KMS-11 (cell line): ENCODE results near the gene DSE.

ENCODE experiments used
- H2AFZ ChIP-seq: fragments of 200-600 bp; sonication (generic); 2 replicates; pipeline ENCODE4 v1.6.1; 2016; ENCODE audit warnings: antibody characterized with exemption, mixed run types, low read depth
- H3K27ac ChIP-seq: fragments of 200-600 bp; sonication (generic); 2 replicates; pipeline ENCODE4 v1.6.1; 2016; ENCODE audit warnings: mild to moderate bottlenecking, mixed run types
- H3K27me3 ChIP-seq: fragments of 200-600 bp; sonication (generic); 2 replicates; pipeline ENCODE4 v1.6.1; 2017; ENCODE audit warnings: mild to moderate bottlenecking, low read depth, mixed run types, moderate library complexity; ENCODE audit not compliant: insufficient read depth
- H3K36me3 ChIP-seq: fragments of 200-600 bp; sonication (generic); 2 replicates; pipeline ENCODE4 v1.6.1; 2017; ENCODE audit warnings: mild to moderate bottlenecking, mixed run types; ENCODE audit not compliant: insufficient read depth
- H3K4me1 ChIP-seq: fragments of 200-600 bp; sonication (generic); 2 replicates; pipeline ENCODE4 v1.6.1; 2016; ENCODE audit warnings: mild to moderate bottlenecking, low read depth, mixed run types; ENCODE audit not compliant: poor library complexity, severe bottlenecking
- H3K4me2 ChIP-seq: fragments of 200-600 bp; sonication (generic); 2 replicates; pipeline ENCODE4 v1.7.0; 2016; ENCODE audit warnings: mild to moderate bottlenecking, mixed run types
- H3K4me3 ChIP-seq: fragments of 200-600 bp; sonication (generic); IDR thresholded peaks from 2 replicates; pipeline ENCODE4 v1.6.1; 2017; ENCODE audit warnings: low read depth, low read length, mixed read lengths; ENCODE audit not compliant: insufficient read depth
- H3K79me2 ChIP-seq: fragments of 200-600 bp; sonication (generic); 2 replicates; pipeline ENCODE4 v1.6.1; 2016; ENCODE audit warnings: low read depth, mixed run types; ENCODE audit not compliant: insufficient read depth
- H3K9ac ChIP-seq: fragments of 200-600 bp; sonication (generic); 2 replicates; pipeline ENCODE4 v1.6.1; 2016; ENCODE audit warnings: mild to moderate bottlenecking, mixed run types
- H4K20me1 ChIP-seq: fragments of 200-600 bp; sonication (generic); 2 replicates; pipeline ENCODE4 v1.6.1; 2016; ENCODE audit warnings: mild to moderate bottlenecking, mixed run types; ENCODE audit not compliant: insufficient read depth
- CTCF ChIP-seq: fragments of 200-600 bp; sonication (generic); conservative IDR thresholded peaks from 2 replicates; pipeline ENCODE4 v1.6.1; 2017; ENCODE audit warnings: low read depth, mild to moderate bottlenecking, antibody characterized with exemption, low read length, moderate library complexity, mixed read lengths

Gene DSE

GRCh38 chr6:116411284-116411623 lies 40.5 kb downstream of the DSE start:
- Histone ChIP-seq H3K4me3 (no peak overlapping the region), H4K20me1 (no peaks in the 10 kb centered on the region), H3K27me3 (no peaks in the 10 kb centered on the region), H2AFZ (no peak overlapping the region), H3K9ac (no peak overlapping the region), H3K27ac (no peak overlapping the region), H3K4me2 (no peak overlapping the region), H3K79me2 (no peaks in the 10 kb centered on the region), H3K4me1 (no peaks in the 10 kb centered on the region), H3K36me3 (no peaks in the 10 kb centered on the region)
- TF ChIP-seq CTCF, result no peak

- Histone ChIP-seq H2AFZ (no peak overlapping the region), H3K36me3 (no peaks in the 10 kb centered on the region), H3K4me1 (no peaks in the 10 kb centered on the region), H4K20me1 (no peaks in the 10 kb centered on the region), H3K9ac (no peak overlapping the region), H3K27me3 (no peaks in the 10 kb centered on the region), H3K4me2 (no peak overlapping the region), H3K79me2 (no peaks in the 10 kb centered on the region), H3K4me3 (no peak overlapping the region), H3K27ac (no peak overlapping the region)
- no peak for TF ChIP-seq CTCF
These were observed 41.5 kb downstream of the DSE start for GRCh38 chr6:116412270-116412669.

- H3K79me2 ChIP-seq, result no peaks in the 10 kb centered on the region
- no peak overlapping the region for H3K4me3 ChIP-seq
- TF ChIP-seq CTCF, result no peak
- no peak overlapping the region for H2AFZ ChIP-seq
- H3K36me3 ChIP-seq, result no peaks in the 10 kb centered on the region
- H3K4me1 ChIP-seq, result no peaks in the 10 kb centered on the region
- no peak overlapping the region for H3K9ac ChIP-seq
- H3K27me3 ChIP-seq, result no peaks in the 10 kb centered on the region
- no peak overlapping the region for H3K4me2 ChIP-seq
- no peak overlapping the region for H3K27ac ChIP-seq
- no peaks in the 10 kb centered on the region for H4K20me1 ChIP-seq
These were observed 42.6 kb downstream of the DSE start for GRCh38 chr6:116413357-116413756.

GRCh38 chr6:116417661-116418060 lies 46.9 kb downstream of the DSE start:
- Histone ChIP-seq H3K27ac (no peak overlapping the region), H3K79me2 (no peaks in the 10 kb centered on the region)
- no peak for TF ChIP-seq CTCF

More at GRCh38 chr6:116417661-116418060, 46.9 kb downstream of the DSE start:
- Histone ChIP-seq H2AFZ (no peak overlapping the region), H4K20me1 (no peaks in the 10 kb centered on the region), H3K9ac (no peak overlapping the region), H3K4me2 (no peak overlapping the region), H3K27me3 (no peaks in the 10 kb centered on the region), H3K4me1 (no peaks in the 10 kb centered on the region), H3K4me3 (no peak overlapping the region), H3K36me3 (no peaks in the 10 kb centered on the region)
